ENCODE data around the gene GALNS. TPM values are rescaled to one million over a fixed set of nuclear protein-coding genes. Genes with fewer than 3 reads are reported as not detected.

Gene GALNS
- total RNA-seq, 1 donor from 2014 or later, result 18.3 TPM

- H3K4me3 ChIP-seq (ENCODE audit: low read depth, low read length), result no peak overlapping the region
- TF ChIP-seq CTCF (conservative IDR thresholded peaks at IDR 0.05; ENCODE audit: low read depth, low read length), result no peak
- DNase-seq (ENCODE audit: low read depth), result no peak
These were observed 20.0 kb downstream of the GALNS start for GRCh38 chr16:88836791-88837190.

- no peak for TF ChIP-seq CTCF (conservative IDR thresholded peaks at IDR 0.05; ENCODE audit: low read depth, low read length)
- no peak overlapping the region for H3K4me3 ChIP-seq (ENCODE audit: low read depth, low read length)
- no peak for DNase-seq (ENCODE audit: low read depth)
These were observed 20.9 kb downstream of the GALNS start for GRCh38 chr16:88835818-88836217.

- TF ChIP-seq CTCF (conservative IDR thresholded peaks at IDR 0.05; ENCODE audit: low read depth, low read length), result no peak
- no peak for DNase-seq (ENCODE audit: low read depth)
- H3K4me3 ChIP-seq (ENCODE audit: low read depth, low read length), result no peak overlapping the region
These were observed 21.4 kb downstream of the GALNS start for GRCh38 chr16:88835383-88835782.

- TF ChIP-seq CTCF (conservative IDR thresholded peaks at IDR 0.05; ENCODE audit: low read depth, low read length), result no peak
- no peak overlapping the region for H3K4me3 ChIP-seq (ENCODE audit: low read depth, low read length)
- no peak for DNase-seq (ENCODE audit: low read depth)
These were observed 22.1 kb downstream of the GALNS start for GRCh38 chr16:88834670-88835069.

GRCh38 chr16:88833086-88833485 is 23.7 kb downstream of the GALNS start:
- H3K4me3 ChIP-seq (ENCODE audit: low read depth, low read length), result no peak overlapping the region
- TF ChIP-seq CTCF (conservative IDR thresholded peaks at IDR 0.05; ENCODE audit: low read depth, low read length), result no peak
- no peak for DNase-seq (ENCODE audit: low read depth)

GRCh38 chr16:88831838-88832237 is 24.9 kb downstream of the GALNS start:
- no peak overlapping the region for H3K4me3 ChIP-seq (ENCODE audit: low read depth, low read length)
- DNase-seq (ENCODE audit: low read depth), result no peak
- TF ChIP-seq CTCF (conservative IDR thresholded peaks at IDR 0.05; ENCODE audit: low read depth, low read length), result no peak

- no peak overlapping the region for H3K4me3 ChIP-seq (ENCODE audit: low read depth, low read length)
- no peak for TF ChIP-seq CTCF (conservative IDR thresholded peaks at IDR 0.05; ENCODE audit: low read depth, low read length)
- DNase-seq (ENCODE audit: low read depth), result no peak
These were observed 26.0 kb downstream of the GALNS start for GRCh38 chr16:88830783-88831182.

Measured in epithelial cell of proximal tubule (primary cell).